PC-9 (cell line): Measurements from ENCODE around the gene USP33. TPM values are rescaled to one million over a fixed set of nuclear protein-coding genes. Genes with fewer than 3 reads are reported as not detected.

ENCODE experiments used
- BruUV-seq: library from RNA; stranded (reverse); fragments of 400-500 nt; replicated peaks from 2 replicates; lab custom pipeline; 2021; lab: Mats Ljungman, UMichigan
- CTCF ChIA-PET: fragments of 300-600 bp; sonication (Branson Sonifier 250); formaldehyde crosslinking; loops from one replicate; lab custom pipeline; 2022; ENCODE audit warnings: antibody characterized with exemption; lab: Charles Lee
- POLR2A ChIA-PET: fragments of 300-600 bp; sonication (Branson Sonifier 250); formaldehyde crosslinking; loops from one replicate; lab custom pipeline; 2022; ENCODE audit warnings: antibody characterized with exemption; ENCODE audit not compliant: unreplicated experiment; lab: Charles Lee
- DNase-seq, 2 experiments: peaks; one replicate each; pipeline versions ENCODE4 v3.0.0 to v3.0.0-alpha.2; 2015 to 2022; ENCODE audit warnings: mixed read lengths in 1 of 2
- H2AFZ ChIP-seq: fragments of 200-600 bp; sonication (generic); 2 replicates; pipeline ENCODE4 v1.8.1; 2017; ENCODE audit warnings: antibody characterized with exemption
- H3F3A ChIP-seq: fragments of 200-600 bp; sonication (generic); 2 replicates; pipeline ENCODE4 v1.8.1; 2017; ENCODE audit warnings: antibody characterized with exemption, mild to moderate bottlenecking, low read depth; ENCODE audit not compliant: insufficient read depth
- H3K27ac ChIP-seq: fragments of 200-600 bp; sonication (generic); 2 replicates; pipeline ENCODE4 v1.6.1; 2016; ENCODE audit warnings: mixed run types
- H3K27me3 ChIP-seq: fragments of 200-600 bp; sonication (generic); 2 replicates; pipeline ENCODE4 v1.6.1; 2016; ENCODE audit warnings: low read depth, mixed run types; ENCODE audit not compliant: insufficient read depth
- H3K36me3 ChIP-seq: fragments of 200-600 bp; sonication (generic); 2 replicates; pipeline ENCODE4 v1.6.1; 2016; ENCODE audit warnings: low read depth, mixed run types
- H3K4me1 ChIP-seq: fragments of 200-600 bp; sonication (generic); replicated peaks from 2 replicates; pipeline ENCODE4 v1.6.1; 2016; ENCODE audit warnings: mixed run types; ENCODE audit not compliant: insufficient read depth
- H3K4me2 ChIP-seq: fragments of 200-600 bp; sonication (generic); 2 replicates; pipeline ENCODE4 v1.6.1; 2017; ENCODE audit warnings: mixed run types
- H3K4me3 ChIP-seq: fragments of 200-600 bp; sonication (generic); 2 replicates; pipeline ENCODE4 v1.6.1; 2016; ENCODE audit warnings: mixed run types
- H3K79me2 ChIP-seq: fragments of 200-600 bp; sonication (generic); 2 replicates; pipeline ENCODE4 v1.6.1; 2017; ENCODE audit warnings: low read depth, mixed run types
- H3K9me2 ChIP-seq: fragments of 200-600 bp; sonication (generic); 2 replicates; pipeline ENCODE4 v1.8.1; 2017; ENCODE audit warnings: mild to moderate bottlenecking; ENCODE audit not compliant: insufficient read depth
- H3K9me3 ChIP-seq: fragments of 200-600 bp; sonication (generic); 2 replicates; pipeline ENCODE4 v1.8.1; 2016; ENCODE audit warnings: low read depth; ENCODE audit not compliant: insufficient read depth
- H4K20me1 ChIP-seq: fragments of 200-600 bp; sonication (generic); 2 replicates; pipeline ENCODE4 v1.8.1; 2017; ENCODE audit not compliant: insufficient read depth
- EZH2 ChIP-seq: fragments of 200-600 bp; sonication (generic); IDR thresholded peaks from 2 replicates; pipeline ENCODE4 v1.8.0; 2017; ENCODE audit warnings: antibody characterized with exemption, low read depth
- intact Hi-C: fragments of 100-400 bp; cut with micrococcal nuclease; formaldehyde crosslinking; loops from one replicate; pipeline ENCODE4 v1.10.0; 2022; ENCODE audit not compliant: unreplicated experiment
- total RNA-seq: library from RNA; stranded (reverse); gene quantifications from 2 replicates; pipeline ENCODE4 v1.2.3, GENCODE V29; 2021
- TF ChIP-seq, protein P1 (sequence below): fragments of 200-600 bp; sonication (generic); conservative IDR thresholded peaks from 2 replicates; pipeline ENCODE4 v1.6.1; 2017; ENCODE audit warnings: mixed run types, antibody characterized with exemption, mild to moderate bottlenecking, moderate library complexity

USP33 gene
- total RNA-seq, 1 experiment from 2014 or later, result 59.1 TPM

DNA sequence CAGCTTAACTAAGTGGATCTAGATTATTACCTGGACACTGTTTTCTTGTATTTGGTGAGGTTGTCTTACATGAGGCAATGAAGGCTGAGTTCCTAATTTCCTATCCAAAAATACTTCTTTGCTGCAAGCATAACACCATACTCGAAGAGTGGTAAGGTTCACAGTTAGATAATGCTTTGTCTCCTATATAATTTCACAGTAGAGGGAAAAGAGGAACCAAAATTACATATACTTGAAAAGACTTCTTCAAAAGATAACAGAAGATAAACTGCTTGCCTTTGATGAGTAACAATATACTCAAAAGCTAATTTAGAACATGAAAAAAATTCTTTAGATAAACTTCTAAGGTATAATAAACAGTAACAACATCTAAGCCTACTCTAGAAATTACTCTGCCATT lies 20.4 kb downstream of the USP33 start:
- H3K27ac ChIP-seq, result no peak overlapping the region
- intact Hi-C loops, result no loop called here
- no TSS peak for BruUV-seq
- no peaks in the 10 kb centered on the region for H3K9me2 ChIP-seq
- peaks cover 13% of the 10 kb centered on the region for H4K20me1 ChIP-seq
- peaks cover under 1% of the 10 kb centered on the region; the same call in 1 of the 2 replicates for H3F3A ChIP-seq
- H3K4me2 ChIP-seq, result no peak overlapping the region
- no peaks in the 10 kb centered on the region for H3K27me3 ChIP-seq
- no peak for DNase-seq
- ChIA-PET POLR2A (no interaction called here), CTCF (interaction anchor here (0.5 kb wide), 1 partner anchor 31 kb away, joined by 3 read pairs; no protein-coding TSS in a partner anchor)
- H3K36me3 ChIP-seq, result peaks cover 27% of the 10 kb centered on the region; the same call in 1 of the 2 replicates
- H3K79me2 ChIP-seq, result peaks cover 25% of the 10 kb centered on the region
- H3K4me3 ChIP-seq, result no peak overlapping the region
- H3K4me1 ChIP-seq, result no peaks in the 10 kb centered on the region
- TF ChIP-seq, protein P1, sequence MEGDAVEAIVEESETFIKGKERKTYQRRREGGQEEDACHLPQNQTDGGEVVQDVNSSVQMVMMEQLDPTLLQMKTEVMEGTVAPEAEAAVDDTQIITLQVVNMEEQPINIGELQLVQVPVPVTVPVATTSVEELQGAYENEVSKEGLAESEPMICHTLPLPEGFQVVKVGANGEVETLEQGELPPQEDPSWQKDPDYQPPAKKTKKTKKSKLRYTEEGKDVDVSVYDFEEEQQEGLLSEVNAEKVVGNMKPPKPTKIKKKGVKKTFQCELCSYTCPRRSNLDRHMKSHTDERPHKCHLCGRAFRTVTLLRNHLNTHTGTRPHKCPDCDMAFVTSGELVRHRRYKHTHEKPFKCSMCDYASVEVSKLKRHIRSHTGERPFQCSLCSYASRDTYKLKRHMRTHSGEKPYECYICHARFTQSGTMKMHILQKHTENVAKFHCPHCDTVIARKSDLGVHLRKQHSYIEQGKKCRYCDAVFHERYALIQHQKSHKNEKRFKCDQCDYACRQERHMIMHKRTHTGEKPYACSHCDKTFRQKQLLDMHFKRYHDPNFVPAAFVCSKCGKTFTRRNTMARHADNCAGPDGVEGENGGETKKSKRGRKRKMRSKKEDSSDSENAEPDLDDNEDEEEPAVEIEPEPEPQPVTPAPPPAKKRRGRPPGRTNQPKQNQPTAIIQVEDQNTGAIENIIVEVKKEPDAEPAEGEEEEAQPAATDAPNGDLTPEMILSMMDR, result no peak
- TF ChIP-seq EZH2, result no peak
- no peak overlapping the region for H2AFZ ChIP-seq
- H3K9me3 ChIP-seq, result no peaks in the 10 kb centered on the region

DNA sequence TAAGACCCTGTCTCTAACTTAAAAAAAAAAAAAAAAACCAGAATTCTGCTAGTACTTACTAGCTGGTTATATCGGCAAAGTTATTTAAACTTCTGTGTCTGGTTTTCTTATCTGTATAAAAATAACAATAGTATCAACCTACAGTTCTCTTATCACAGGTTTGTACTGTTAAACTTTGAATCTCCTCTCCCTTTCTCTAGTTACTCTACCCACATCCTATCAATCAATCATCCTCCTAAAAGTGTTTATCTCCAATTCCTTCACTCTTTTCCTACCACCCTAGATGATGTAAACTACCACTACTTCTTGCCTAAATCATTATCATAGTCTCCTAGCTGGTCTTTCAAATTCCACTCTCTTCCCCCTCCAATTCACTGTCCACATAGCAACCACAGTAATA lies 27.6 kb downstream of the USP33 start:
- intact Hi-C loops, result no loop called here
- H3F3A ChIP-seq, result peaks cover 12% of the 10 kb centered on the region
- no peaks in the 10 kb centered on the region for H3K79me2 ChIP-seq
- TF ChIP-seq, protein P1, result no peak
- TF ChIP-seq EZH2, result no peak
- no peak overlapping the region for H3K4me3 ChIP-seq
- no peak for DNase-seq
- ChIA-PET CTCF (no interaction called here), POLR2A (no interaction called here)
- no peaks in the 10 kb centered on the region for H3K27me3 ChIP-seq
- BruUV-seq, result no TSS peak
- H2AFZ ChIP-seq, result no peak overlapping the region
- H3K4me1 ChIP-seq, result no peaks in the 10 kb centered on the region
- H3K36me3 ChIP-seq, result peaks cover 30% of the 10 kb centered on the region
- H4K20me1 ChIP-seq, result peaks cover 4% of the 10 kb centered on the region
- no peaks in the 10 kb centered on the region for H3K9me3 ChIP-seq
- H3K9me2 ChIP-seq, result no peaks in the 10 kb centered on the region
- H3K4me2 ChIP-seq, result no peak overlapping the region
- H3K27ac ChIP-seq, result no peak overlapping the region

DNA sequence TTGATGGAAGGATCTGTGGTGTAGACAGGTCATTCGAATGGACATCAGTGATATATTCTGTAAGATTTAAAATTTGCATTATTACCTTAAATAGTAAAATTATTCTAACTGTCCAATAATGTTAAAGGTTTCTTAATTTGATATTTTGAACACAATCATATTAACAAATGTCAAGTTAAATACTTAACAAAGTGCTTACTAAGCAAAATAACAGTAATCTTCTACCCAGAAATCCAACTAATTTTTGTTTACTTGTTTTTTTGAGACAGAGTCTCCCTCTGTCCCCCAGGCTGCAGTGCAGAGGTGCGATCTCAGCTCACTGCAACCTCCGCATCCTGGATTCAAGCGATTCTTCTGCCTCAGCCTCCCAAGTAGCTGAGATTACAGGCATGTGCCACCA lies 33.9 kb downstream of the USP33 start:
- intact Hi-C loops, result loop anchor here (10.0 kb wide), 1 partner anchor 239 kb away; no protein-coding TSS in a partner anchor
- no peaks in the 10 kb centered on the region for H3K27me3 ChIP-seq
- CTCF ChIA-PET, result no interaction called here
- H3K79me2 ChIP-seq, result no peaks in the 10 kb centered on the region
- DNase-seq, result no peak
- no peak for TF ChIP-seq EZH2
- TF ChIP-seq, protein P1, result no peak
- BruUV-seq, result no TSS peak
- no peaks in the 10 kb centered on the region for H3K9me2 ChIP-seq
- H3K4me2 ChIP-seq, result no peak overlapping the region
- no peak overlapping the region for H3K27ac ChIP-seq
- POLR2A ChIA-PET, result no interaction called here
- H3K4me1 ChIP-seq, result no peaks in the 10 kb centered on the region
- no peak overlapping the region for H3K4me3 ChIP-seq
- H4K20me1 ChIP-seq, result no peaks in the 10 kb centered on the region; the same call in 1 of the 2 replicates
- peaks cover 67% of the 10 kb centered on the region for H3K36me3 ChIP-seq
- no peaks in the 10 kb centered on the region for H3K9me3 ChIP-seq
- H3F3A ChIP-seq, result no peaks in the 10 kb centered on the region; the same call in 1 of the 2 replicates
- H2AFZ ChIP-seq, result no peak overlapping the region
